Measurements from ENCODE around the gene CPLANE1. TPM values are rescaled to one million over a fixed set of nuclear protein-coding genes. Genes with fewer than 3 reads are reported as not detected.
"Not testable (repeated sequence)": the region's sequence is repeated elsewhere in the genome, so short reads cannot be mapped to it uniquely, and the experiment has no call there.

The CPLANE1 gene
- total and polyA plus RNA-seq, 4 donors, result 6.4 to 35.6 (median 15.6) TPM

GRCh38 chr5:37099267-37099666 is 149.9 kb downstream of the CPLANE1 start:
- 97 to 99% methylated on average over 5 of the region's 5 CpGs for WGBS, 2 donors
- H3K4me3 ChIP-seq (ENCODE audit: low read length in 2 of 2); intact Hi-C loops (cut with DNase I); H3K9me3 ChIP-seq (ENCODE audit: control insufficient read depth, low read length); H3K4me1 ChIP-seq (ENCODE audit: control insufficient read depth in 1 of 2, insufficient read depth in 2 of 2, low read length in 2 of 2); H3K27me3 ChIP-seq (ENCODE audit: control insufficient read depth in 1 of 2, insufficient read depth in 2 of 2, low read length in 1 of 2); H3K27ac ChIP-seq (ENCODE audit: low read depth in 1 of 2, low read length in 2 of 2); ATAC-seq (ENCODE audit: low FRiP score); DNase-seq; H3K36me3 ChIP-seq (ENCODE audit: control insufficient read depth in 1 of 2, insufficient read depth in 2 of 2, low read length in 1 of 2): not testable (repeated sequence)

DNA sequence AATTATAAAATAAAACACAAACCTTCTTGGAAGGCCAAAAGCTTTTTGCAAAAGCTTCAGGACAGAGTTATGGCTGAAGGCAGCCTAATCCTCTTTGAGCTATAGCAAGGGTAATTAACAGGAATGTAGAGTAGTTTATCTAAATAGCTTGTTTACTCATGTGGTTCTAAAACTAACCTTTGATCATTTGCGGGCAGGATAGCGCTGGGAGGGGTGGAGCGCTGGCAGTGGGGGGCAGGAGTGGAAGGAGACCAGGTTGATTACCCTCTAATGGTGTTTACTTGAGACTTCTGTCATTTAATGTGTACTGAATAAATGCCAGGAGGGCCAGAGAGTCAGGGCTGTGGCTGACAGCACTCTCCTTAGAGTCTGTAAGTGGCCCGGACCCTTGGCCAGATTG is 155.4 kb downstream of the CPLANE1 start:
- H3K36me3 ChIP-seq (ENCODE audit: control insufficient read depth in 1 of 2, insufficient read depth in 2 of 2, low read length in 1 of 2); H3K27me3 ChIP-seq (ENCODE audit: control insufficient read depth in 1 of 2, insufficient read depth in 2 of 2, low read length in 1 of 2); H3K27ac ChIP-seq (ENCODE audit: low read depth in 1 of 2, low read length in 2 of 2); ATAC-seq (ENCODE audit: low FRiP score); intact Hi-C loops (cut with DNase I); H3K4me1 ChIP-seq (ENCODE audit: control insufficient read depth in 1 of 2, insufficient read depth in 2 of 2, low read length in 2 of 2); DNase-seq; H3K9me3 ChIP-seq (ENCODE audit: control insufficient read depth, low read length); H3K4me3 ChIP-seq (ENCODE audit: low read length in 2 of 2): not testable (repeated sequence)
- 62% methylated on average over 4 of the region's 4 CpGs for WGBS, 2 donors

DNA sequence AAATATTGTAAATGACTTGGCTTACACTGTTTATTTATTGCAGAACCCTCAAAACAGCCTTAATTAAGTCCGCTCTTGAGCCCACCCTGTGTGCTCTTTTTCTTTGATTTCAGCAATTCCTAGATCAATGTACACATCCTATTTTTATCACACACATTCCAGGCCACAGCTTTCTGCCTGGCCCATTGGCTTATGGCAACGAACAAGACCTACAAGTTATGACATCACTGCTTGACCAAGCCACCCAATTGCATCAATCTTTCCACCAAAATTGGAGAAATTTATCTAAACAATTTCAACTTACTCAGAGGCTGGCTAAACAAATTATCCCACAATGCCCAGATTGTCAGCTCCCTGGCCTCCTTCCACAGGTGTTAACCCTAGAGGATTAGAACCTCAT is 158.4 kb downstream of the CPLANE1 start:
- ATAC-seq (ENCODE audit: low FRiP score), result no peak
- H3K9me3 ChIP-seq (ENCODE audit: control insufficient read depth, low read length), result no peaks in the 10 kb centered on the region
- intact Hi-C loops (cut with DNase I), result no loop called here
- no peaks in the 10 kb centered on the region for H3K4me1 ChIP-seq (ENCODE audit: control insufficient read depth in 1 of 2, insufficient read depth in 2 of 2, low read length in 2 of 2)
- no peaks in the 10 kb centered on the region for H3K36me3 ChIP-seq (ENCODE audit: control insufficient read depth in 1 of 2, insufficient read depth in 2 of 2, low read length in 1 of 2)
- WGBS, 2 donors, result 83 to 84% methylated on average over 2 of the region's 2 CpGs
- H3K4me3 ChIP-seq (ENCODE audit: low read length in 2 of 2), result no peak overlapping the region
- no peak overlapping the region for H3K27ac ChIP-seq (ENCODE audit: low read depth in 1 of 2, low read length in 2 of 2)
- no peaks in the 10 kb centered on the region for H3K27me3 ChIP-seq (ENCODE audit: control insufficient read depth in 1 of 2, insufficient read depth in 2 of 2, low read length in 1 of 2)
- DNase-seq, result no peak

DNA sequence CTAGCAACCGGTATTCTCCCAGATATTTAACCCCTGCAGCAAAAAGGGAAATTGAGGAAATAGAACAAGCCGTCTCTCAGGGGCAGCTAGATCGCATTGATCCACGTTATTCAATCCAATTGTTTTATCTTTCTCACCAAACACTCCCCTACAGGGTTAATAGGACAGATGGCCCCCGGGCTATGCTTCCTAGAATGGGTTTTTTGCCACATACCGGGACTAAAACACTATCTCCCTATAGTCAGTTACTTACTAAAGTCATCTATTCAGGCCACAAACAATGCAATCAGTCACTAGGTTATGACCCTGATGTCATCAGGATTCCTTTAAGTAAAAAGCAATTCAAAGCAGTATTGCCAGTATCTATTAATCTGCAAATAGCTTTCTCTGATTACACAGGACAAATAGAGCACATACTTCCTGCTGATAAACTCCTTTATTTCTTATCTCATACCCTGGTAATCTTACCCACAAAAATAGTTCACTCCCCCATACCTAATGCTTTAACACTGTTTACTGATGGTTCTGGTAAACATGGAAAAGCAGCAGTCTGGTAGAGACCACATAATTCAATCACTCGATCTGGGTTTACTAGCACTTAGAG is 159.0 kb downstream of the CPLANE1 start:
- H3K4me1 ChIP-seq (ENCODE audit: control insufficient read depth in 1 of 2, insufficient read depth in 2 of 2, low read length in 2 of 2), result no peaks in the 10 kb centered on the region
- ATAC-seq (ENCODE audit: low FRiP score) (no peak), DNase-seq (no peak)
- intact Hi-C loops (cut with DNase I), result no loop called here
- no peak overlapping the region for H3K4me3 ChIP-seq (ENCODE audit: low read length in 2 of 2)
- no peaks in the 10 kb centered on the region for H3K9me3 ChIP-seq (ENCODE audit: control insufficient read depth, low read length)
- WGBS, 2 donors, result 64 to 65% methylated on average over 7 of the region's 7 CpGs
- no peaks in the 10 kb centered on the region for H3K27me3 ChIP-seq (ENCODE audit: control insufficient read depth in 1 of 2, insufficient read depth in 2 of 2, low read length in 1 of 2)
- no peaks in the 10 kb centered on the region for H3K36me3 ChIP-seq (ENCODE audit: control insufficient read depth in 1 of 2, insufficient read depth in 2 of 2, low read length in 1 of 2)
- no peak overlapping the region for H3K27ac ChIP-seq (ENCODE audit: low read depth in 1 of 2, low read length in 2 of 2)

- intact Hi-C loops (cut with DNase I), result no loop called here
- Histone ChIP-seq H3K4me1 (ENCODE audit: control insufficient read depth in 1 of 2, insufficient read depth in 2 of 2, low read length in 2 of 2) (no peaks in the 10 kb centered on the region), H3K27me3 (ENCODE audit: control insufficient read depth in 1 of 2, insufficient read depth in 2 of 2, low read length in 1 of 2) (no peaks in the 10 kb centered on the region), H3K9me3 (ENCODE audit: control insufficient read depth, low read length) (no peaks in the 10 kb centered on the region), H3K27ac (ENCODE audit: low read depth in 1 of 2, low read length in 2 of 2) (no peak overlapping the region), H3K36me3 (ENCODE audit: control insufficient read depth in 1 of 2, insufficient read depth in 2 of 2, low read length in 1 of 2) (peaks cover 0 to 1% of the 10 kb centered on the region in 2 donors), H3K4me3 (ENCODE audit: low read length in 2 of 2) (no peak overlapping the region)
- WGBS, 2 donors, result 89 to 96% methylated on average over 6 of the region's 6 CpGs
- ATAC-seq (ENCODE audit: low FRiP score), result no peak
- no peak for DNase-seq
Observed at GRCh38 chr5:37088009-37088408, 161.2 kb downstream of the CPLANE1 start.

- H3K4me1 ChIP-seq (ENCODE audit: control insufficient read depth in 1 of 2, insufficient read depth in 2 of 2, low read length in 2 of 2), result no peaks in the 10 kb centered on the region
- no peak overlapping the region for H3K4me3 ChIP-seq (ENCODE audit: low read length in 2 of 2)
- no peak for ATAC-seq (ENCODE audit: low FRiP score)
- intact Hi-C loops (cut with DNase I), result no loop called here
- no peaks in the 10 kb centered on the region for H3K27me3 ChIP-seq (ENCODE audit: control insufficient read depth in 1 of 2, insufficient read depth in 2 of 2, low read length in 1 of 2)
- peaks cover 0 to 1% of the 10 kb centered on the region in 2 donors for H3K36me3 ChIP-seq (ENCODE audit: control insufficient read depth in 1 of 2, insufficient read depth in 2 of 2, low read length in 1 of 2)
- no peak for DNase-seq
- H3K9me3 ChIP-seq (ENCODE audit: control insufficient read depth, low read length), result no peaks in the 10 kb centered on the region
- 64 to 76% methylated on average over 12 of the region's 12 CpGs for WGBS, 2 donors
- no peak overlapping the region for H3K27ac ChIP-seq (ENCODE audit: low read depth in 1 of 2, low read length in 2 of 2)
Observed at GRCh38 chr5:37086466-37087173, 162.6 kb downstream of the CPLANE1 start.

DNA sequence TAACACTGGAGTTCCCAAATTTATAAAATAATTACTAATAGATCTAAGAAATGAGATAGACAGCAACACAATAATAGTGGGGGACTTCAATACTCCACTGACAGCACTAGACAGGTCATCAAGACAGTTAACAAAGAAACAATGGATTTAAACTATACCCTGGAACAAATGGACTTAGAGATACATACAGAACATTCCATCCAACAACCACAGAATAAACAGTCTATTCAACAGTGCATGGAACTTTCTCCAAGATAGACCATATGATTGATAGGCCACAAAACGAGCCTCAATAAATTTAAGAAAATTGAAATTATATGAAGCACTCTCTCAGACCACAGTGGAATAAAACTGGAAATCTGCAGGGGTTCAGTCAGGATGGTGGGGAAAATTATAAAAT is 163.2 kb downstream of the CPLANE1 start:
- H3K4me3 ChIP-seq (ENCODE audit: low read length in 2 of 2); ATAC-seq (ENCODE audit: low FRiP score); H3K9me3 ChIP-seq (ENCODE audit: control insufficient read depth, low read length); H3K36me3 ChIP-seq (ENCODE audit: control insufficient read depth in 1 of 2, insufficient read depth in 2 of 2, low read length in 1 of 2); H3K27me3 ChIP-seq (ENCODE audit: control insufficient read depth in 1 of 2, insufficient read depth in 2 of 2, low read length in 1 of 2); intact Hi-C loops (cut with DNase I); DNase-seq; H3K4me1 ChIP-seq (ENCODE audit: control insufficient read depth in 1 of 2, insufficient read depth in 2 of 2, low read length in 2 of 2); H3K27ac ChIP-seq (ENCODE audit: low read depth in 1 of 2, low read length in 2 of 2): not testable (repeated sequence)
- WGBS, 2 donors, result 60 to 73% methylated on average over 1 of the region's 1 CpG

- WGBS, 2 donors, result 45 to 54% methylated on average over 2 of the region's 2 CpGs
- H3K4me3 ChIP-seq (ENCODE audit: low read length in 2 of 2); H3K4me1 ChIP-seq (ENCODE audit: control insufficient read depth in 1 of 2, insufficient read depth in 2 of 2, low read length in 2 of 2); H3K9me3 ChIP-seq (ENCODE audit: control insufficient read depth, low read length); H3K27me3 ChIP-seq (ENCODE audit: control insufficient read depth in 1 of 2, insufficient read depth in 2 of 2, low read length in 1 of 2); H3K27ac ChIP-seq (ENCODE audit: low read depth in 1 of 2, low read length in 2 of 2); ATAC-seq (ENCODE audit: low FRiP score); intact Hi-C loops (cut with DNase I); H3K36me3 ChIP-seq (ENCODE audit: control insufficient read depth in 1 of 2, insufficient read depth in 2 of 2, low read length in 1 of 2); DNase-seq: not testable (repeated sequence)
Observed at GRCh38 chr5:37082977-37083376, 166.2 kb downstream of the CPLANE1 start.

DNA sequence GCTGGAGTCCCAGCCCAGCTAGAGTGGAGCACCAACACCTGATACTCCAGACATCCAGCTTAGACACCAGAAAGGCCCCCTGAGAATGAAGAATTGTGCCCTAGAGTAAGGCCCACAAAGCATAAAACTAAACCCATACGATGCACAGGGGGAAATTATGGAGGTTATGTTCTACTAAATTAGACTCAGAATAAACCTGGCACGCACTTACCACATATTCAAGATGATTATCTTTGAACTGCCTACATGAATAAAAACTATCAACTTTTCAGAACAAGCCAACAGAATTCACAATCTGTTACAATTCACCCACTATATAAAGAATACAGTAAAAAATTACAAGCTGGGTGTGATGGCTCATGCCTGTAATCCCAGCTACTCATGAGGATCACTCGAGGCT is 168.5 kb downstream of the CPLANE1 start:
- Histone ChIP-seq H3K27ac (ENCODE audit: low read depth in 1 of 2, low read length in 2 of 2) (no peak overlapping the region), H3K27me3 (ENCODE audit: control insufficient read depth in 1 of 2, insufficient read depth in 2 of 2, low read length in 1 of 2) (no peaks in the 10 kb centered on the region), H3K36me3 (ENCODE audit: control insufficient read depth in 1 of 2, insufficient read depth in 2 of 2, low read length in 1 of 2) (peaks cover 0 to 3% of the 10 kb centered on the region in 2 donors), H3K9me3 (ENCODE audit: control insufficient read depth, low read length) (no peaks in the 10 kb centered on the region), H3K4me1 (ENCODE audit: control insufficient read depth in 1 of 2, insufficient read depth in 2 of 2, low read length in 2 of 2) (no peaks in the 10 kb centered on the region), H3K4me3 (ENCODE audit: low read length in 2 of 2) (no peak overlapping the region)
- 93% methylated on average over 3 of the region's 3 CpGs for WGBS, 2 donors
- no peak for ATAC-seq (ENCODE audit: low FRiP score)
- intact Hi-C loops (cut with DNase I), result no loop called here
- no peak for DNase-seq
